SU-DHL-6 (cell line): ENCODE results near the gene SLC22A25.

Source experiments
- H2AFZ ChIP-seq: fragments of 200-600 bp; sonication (generic); 2 replicates; pipeline ENCODE4 v1.6.1; 2014; ENCODE audit warnings: low read depth, mild to moderate bottlenecking, moderate library complexity, mixed read lengths, antibody characterized with exemption, low read length; ENCODE audit not compliant: severe bottlenecking
- H3F3A ChIP-seq: fragments of 200-600 bp; shearing (Covaris generic); 2 replicates; pipeline ENCODE4 v1.6.0; 2016; ENCODE audit warnings: antibody characterized with exemption, mild to moderate bottlenecking; ENCODE audit not compliant: insufficient read depth
- H3K27ac ChIP-seq: fragments of 200-600 bp; sonication (generic); 2 replicates; pipeline ENCODE4 v1.5.1; 2016; ENCODE audit warnings: low read depth, mild to moderate bottlenecking, low read length, moderate library complexity, mixed read lengths
- H3K27me3 ChIP-seq: fragments of 200-600 bp; sonication (generic), shearing (Covaris generic); 2 replicates; pipeline ENCODE4 v1.6.0; 2014; ENCODE audit warnings: mild to moderate bottlenecking, low read length
- H3K36me3 ChIP-seq: fragments of 200-600 bp; sonication (generic); 2 replicates; pipeline ENCODE4 v1.6.1; 2014; ENCODE audit warnings: mild to moderate bottlenecking, low read length, mixed read lengths
- H3K4me2 ChIP-seq: fragments of 300-600, 200-600 bp; shearing (Covaris generic), sonication (generic); 2 replicates; pipeline ENCODE4 v1.6.0; 2014; ENCODE audit warnings: low read length, low read depth, mild to moderate bottlenecking; ENCODE audit not compliant: poor library complexity, severe bottlenecking
- H3K4me3 ChIP-seq: fragments of 200-600 bp; sonication (generic); 2 replicates; pipeline ENCODE4 v1.5.1; 2014; ENCODE audit warnings: antibody characterized with exemption, low read length, mild to moderate bottlenecking, mixed read lengths; ENCODE audit not compliant: insufficient read depth, poor library complexity, severe bottlenecking
- H3K79me2 ChIP-seq: fragments of 200-600 bp; sonication (generic); 2 replicates; pipeline ENCODE4 v1.6.1; 2014; ENCODE audit warnings: mild to moderate bottlenecking, low read length, moderate library complexity; ENCODE audit not compliant: insufficient read depth
- H3K9ac ChIP-seq: fragments of 200-600 bp; sonication (generic); 2 replicates; pipeline ENCODE4 v1.7.0; 2014; ENCODE audit warnings: mild to moderate bottlenecking, low read length
- H3K9me2 ChIP-seq: fragments of 200-600 bp; sonication (generic); replicated peaks from 2 replicates; pipeline ENCODE4 v1.6.1; 2014; ENCODE audit warnings: low read length; ENCODE audit not compliant: insufficient read depth
- H3K9me3 ChIP-seq: fragments of 200-600 bp; sonication (generic); 2 replicates; pipeline ENCODE4 v1.6.1; 2014; ENCODE audit warnings: low read length, mixed read lengths; ENCODE audit not compliant: insufficient read depth
- H4K20me1 ChIP-seq: fragments of 200-600 bp; sonication (generic); 2 replicates; pipeline ENCODE4 v1.6.1; 2014; ENCODE audit warnings: low read depth, mild to moderate bottlenecking, antibody characterized with exemption, low read length, moderate library complexity, mixed read lengths
- EZH2phosphoT487 ChIP-seq: fragments of 200-600 bp; sonication (generic), shearing (Covaris generic); conservative IDR thresholded peaks from 2 replicates; pipeline ENCODE4 v1.6.1; 2018; ENCODE audit warnings: mild to moderate bottlenecking, antibody characterized with exemption, low read length, moderate library complexity, mixed read lengths
- TF ChIP-seq, protein P1 (sequence below): fragments of 200-600 bp; sonication (generic); IDR thresholded peaks from one replicate; pipeline ENCODE4 v1.5.1; 2017; ENCODE audit warnings: antibody characterized with exemption, mild to moderate bottlenecking, low read length, moderate library complexity; ENCODE audit not compliant: insufficient read depth, poor library complexity, severe bottlenecking

The SLC22A25 gene

DNA sequence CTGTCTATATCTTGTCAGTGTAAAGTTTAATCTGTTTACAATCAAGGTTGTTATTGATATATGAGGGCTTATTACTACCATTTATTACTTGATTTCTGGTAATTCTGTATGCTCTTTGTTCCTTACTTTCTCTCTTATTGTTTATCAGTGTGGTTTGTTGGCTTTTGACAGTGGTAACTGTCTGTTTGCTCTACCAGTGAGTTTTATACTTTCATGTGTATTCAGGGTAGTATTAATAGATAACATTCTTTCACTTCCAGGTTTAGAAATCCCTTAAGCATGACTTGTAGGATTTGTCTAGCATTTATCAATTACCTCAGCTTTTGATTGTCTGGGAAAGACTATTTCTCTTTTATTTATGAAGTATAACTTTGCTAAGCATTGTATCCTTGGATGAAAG lies 37.5 kb upstream of the SLC22A25 start:
- no peak overlapping the region for H3K9ac ChIP-seq
- no peak overlapping the region for H3K27ac ChIP-seq
- no peaks in the 10 kb centered on the region for H3F3A ChIP-seq
- no peak overlapping the region for H3K4me3 ChIP-seq
- no peak overlapping the region for H3K4me2 ChIP-seq
- no peak overlapping the region for H2AFZ ChIP-seq
- H3K9me2 ChIP-seq = no peaks in the 10 kb centered on the region; the same call in 1 of the 2 replicates
- no peaks in the 10 kb centered on the region for H3K27me3 ChIP-seq
- TF ChIP-seq EZH2phosphoT487 = no peak
- TF ChIP-seq, protein P1, sequence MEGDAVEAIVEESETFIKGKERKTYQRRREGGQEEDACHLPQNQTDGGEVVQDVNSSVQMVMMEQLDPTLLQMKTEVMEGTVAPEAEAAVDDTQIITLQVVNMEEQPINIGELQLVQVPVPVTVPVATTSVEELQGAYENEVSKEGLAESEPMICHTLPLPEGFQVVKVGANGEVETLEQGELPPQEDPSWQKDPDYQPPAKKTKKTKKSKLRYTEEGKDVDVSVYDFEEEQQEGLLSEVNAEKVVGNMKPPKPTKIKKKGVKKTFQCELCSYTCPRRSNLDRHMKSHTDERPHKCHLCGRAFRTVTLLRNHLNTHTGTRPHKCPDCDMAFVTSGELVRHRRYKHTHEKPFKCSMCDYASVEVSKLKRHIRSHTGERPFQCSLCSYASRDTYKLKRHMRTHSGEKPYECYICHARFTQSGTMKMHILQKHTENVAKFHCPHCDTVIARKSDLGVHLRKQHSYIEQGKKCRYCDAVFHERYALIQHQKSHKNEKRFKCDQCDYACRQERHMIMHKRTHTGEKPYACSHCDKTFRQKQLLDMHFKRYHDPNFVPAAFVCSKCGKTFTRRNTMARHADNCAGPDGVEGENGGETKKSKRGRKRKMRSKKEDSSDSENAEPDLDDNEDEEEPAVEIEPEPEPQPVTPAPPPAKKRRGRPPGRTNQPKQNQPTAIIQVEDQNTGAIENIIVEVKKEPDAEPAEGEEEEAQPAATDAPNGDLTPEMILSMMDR = no peak
- no peaks in the 10 kb centered on the region for H3K9me3 ChIP-seq
- H3K79me2 ChIP-seq = no peaks in the 10 kb centered on the region
- no peaks in the 10 kb centered on the region for H3K36me3 ChIP-seq
- H4K20me1 ChIP-seq = no peaks in the 10 kb centered on the region

DNA sequence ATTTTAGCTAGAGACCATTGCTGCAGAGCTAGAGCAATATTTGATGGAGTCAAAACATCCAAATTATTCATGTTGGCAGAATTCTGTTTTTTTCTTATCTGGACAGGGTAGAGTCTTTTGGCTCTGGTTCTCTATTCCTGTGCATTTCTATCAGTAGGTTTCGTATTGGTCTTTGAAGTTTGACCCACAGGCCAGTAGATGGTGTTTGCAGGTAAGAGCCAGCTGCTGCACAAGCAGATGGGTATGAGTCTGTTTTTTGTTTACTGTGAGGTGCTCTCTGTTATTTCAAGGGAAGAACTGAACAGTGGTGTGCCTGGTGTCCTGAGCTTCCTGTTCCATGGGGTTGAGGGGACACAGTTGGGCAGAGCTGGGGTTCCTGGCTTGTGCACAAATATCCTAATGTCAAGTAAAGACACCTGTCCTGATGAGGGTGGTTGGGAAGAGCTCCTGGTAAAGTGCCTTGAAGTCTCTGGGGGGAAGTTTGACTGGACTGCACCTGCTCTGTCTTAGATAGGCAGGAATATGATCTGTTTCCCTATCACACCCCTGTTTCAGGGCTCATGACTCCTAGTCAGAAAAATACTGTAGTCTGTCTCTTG lies 34.0 kb upstream of the SLC22A25 start:
- Histone ChIP-seq H2AFZ (no peak overlapping the region), H3K9ac (no peak overlapping the region), H3K4me2 (no peak overlapping the region), H3K27ac (no peak overlapping the region), H3K4me3 (no peak overlapping the region), H3K36me3 (no peaks in the 10 kb centered on the region), H3K79me2 (no peaks in the 10 kb centered on the region), H3K9me2 (no peaks in the 10 kb centered on the region), H3K27me3 (no peaks in the 10 kb centered on the region), H3F3A (no peaks in the 10 kb centered on the region), H4K20me1 (no peaks in the 10 kb centered on the region), H3K9me3 (no peaks in the 10 kb centered on the region)
- no peak for TF ChIP-seq EZH2phosphoT487
- TF ChIP-seq, protein P1 = no peak

DNA sequence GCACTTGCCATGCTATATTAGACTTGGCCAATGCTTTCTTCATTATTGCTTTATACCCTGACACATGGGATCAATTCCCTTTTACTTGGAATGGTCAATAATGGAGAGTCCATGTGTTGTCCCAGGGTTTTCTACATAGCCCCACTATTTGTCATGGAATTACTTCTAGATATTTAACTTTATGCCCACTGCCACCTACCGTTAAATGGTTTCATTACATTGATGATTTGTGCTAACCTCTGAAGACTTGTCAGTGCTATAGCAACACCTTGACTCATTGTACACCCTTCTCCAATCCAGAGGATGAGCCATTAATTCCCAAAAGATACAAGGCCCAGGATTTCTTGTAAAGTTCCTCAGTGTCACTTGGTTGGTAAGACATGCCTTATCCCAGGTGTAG lies 31.4 kb upstream of the SLC22A25 start:
- H3K4me2 ChIP-seq = no peak overlapping the region
- H3K9me2 ChIP-seq = no peaks in the 10 kb centered on the region
- H3K79me2 ChIP-seq = no peaks in the 10 kb centered on the region
- H3K4me3 ChIP-seq = no peak overlapping the region
- TF ChIP-seq, protein P1 = no peak
- TF ChIP-seq EZH2phosphoT487 = no peak
- no peak overlapping the region for H3K9ac ChIP-seq
- H4K20me1 ChIP-seq = no peaks in the 10 kb centered on the region
- H2AFZ ChIP-seq = no peak overlapping the region
- no peaks in the 10 kb centered on the region for H3K36me3 ChIP-seq
- H3F3A ChIP-seq = no peaks in the 10 kb centered on the region
- no peaks in the 10 kb centered on the region for H3K9me3 ChIP-seq
- H3K27me3 ChIP-seq = no peaks in the 10 kb centered on the region
- H3K27ac ChIP-seq = no peak overlapping the region
